Ascending aorta (tissue), 2 donors: Measurements from ENCODE around the gene ZNF726. TPM values are rescaled to one million over a fixed set of nuclear protein-coding genes. Genes with fewer than 3 reads are reported as not detected.
"Not testable (repeated sequence)": the region's sequence is repeated elsewhere in the genome, so short reads cannot be mapped to it uniquely, and the experiment has no call there.

Experiments used
- DNase-seq, 2 donors: peaks; one replicate each; pipeline ENCODE4 v3.0.0-alpha.2; 2019; ENCODE audit warnings: low spot score in 2 of 2
- H3K27ac ChIP-seq, 2 donors: fragments of 200-600 bp; sonication (generic); one replicate each; pipeline ENCODE4 v1.5.1; 2016 to 2017; ENCODE audit warnings: mild to moderate bottlenecking in 1 of 2
- H3K27me3 ChIP-seq: fragments of 200-600 bp; sonication (generic); one replicate; pipeline ENCODE4 v1.5.1; 2017
- H3K36me3 ChIP-seq, 2 donors: fragments of 200-600 bp; sonication (generic); one replicate each; pipeline ENCODE4 v1.5.1; 2016
- H3K4me1 ChIP-seq, 2 donors: fragments of 200-600 bp; sonication (generic); one replicate each; pipeline ENCODE4 v1.5.1; 2016 to 2017; ENCODE audit warnings: mild to moderate bottlenecking in 1 of 2
- H3K4me3 ChIP-seq, 2 donors: fragments of 200-600 bp; sonication (generic); one replicate each; pipeline ENCODE4 v1.5.1; 2016 to 2017; ENCODE audit warnings: mild to moderate bottlenecking in 1 of 2
- H3K9me3 ChIP-seq, 2 donors: fragments of 200-600 bp; sonication (generic); one replicate each; pipeline ENCODE4 v1.5.1; 2016
- CTCF ChIP-seq, 3 experiments: fragments of 200-600 bp in 2 of 3; fragments of 450-650 bp in 1 of 3; sonication (generic) in 2 of 3; IDR thresholded peaks; one replicate each; pipeline ENCODE4 v1.5.1; 2016 to 2019; ENCODE audit warnings: antibody characterized with exemption in 3 of 3, mild to moderate bottlenecking in 1 of 3, moderate library complexity in 1 of 3
- intact Hi-C: fragments of 100-400 bp; cut with DNase I; formaldehyde crosslinking; loops from one replicate; pipeline ENCODE4 v1.15.1; 2023
- total RNA-seq: library from RNA; depleted of rRNA; stranded (reverse); fragments of >200 nt; gene quantifications from one replicate; pipeline ENCODE4 v1.1.0, GENCODE V29; 2016

Gene ZNF726
- total RNA-seq, 1 donor from 2014 or later, result not detected

DNA sequence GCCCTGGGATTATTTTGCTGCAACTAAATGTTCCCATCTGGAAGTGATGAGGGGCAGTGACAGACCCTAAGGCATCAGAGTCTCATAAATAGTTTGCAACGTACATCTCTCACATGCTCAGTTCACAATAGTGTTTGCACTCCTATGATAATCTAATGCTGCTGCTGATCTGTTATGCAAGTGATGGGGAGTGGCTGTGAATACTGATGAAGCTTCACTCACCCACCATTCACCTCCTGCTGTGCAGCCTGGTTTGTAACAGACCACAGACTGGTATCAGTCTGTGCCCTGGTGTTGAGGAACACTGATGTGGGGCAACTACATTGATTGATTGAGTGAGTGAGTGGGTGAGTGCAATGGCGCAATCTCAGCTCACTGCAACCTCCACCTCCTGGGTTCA, 54.9 kb downstream of the ZNF726 start:
- no peak for DNase-seq
- intact Hi-C loops, result loop anchor here (5.0 kb wide), 1 partner anchor 97 kb away; no protein-coding TSS in a partner anchor

DNA sequence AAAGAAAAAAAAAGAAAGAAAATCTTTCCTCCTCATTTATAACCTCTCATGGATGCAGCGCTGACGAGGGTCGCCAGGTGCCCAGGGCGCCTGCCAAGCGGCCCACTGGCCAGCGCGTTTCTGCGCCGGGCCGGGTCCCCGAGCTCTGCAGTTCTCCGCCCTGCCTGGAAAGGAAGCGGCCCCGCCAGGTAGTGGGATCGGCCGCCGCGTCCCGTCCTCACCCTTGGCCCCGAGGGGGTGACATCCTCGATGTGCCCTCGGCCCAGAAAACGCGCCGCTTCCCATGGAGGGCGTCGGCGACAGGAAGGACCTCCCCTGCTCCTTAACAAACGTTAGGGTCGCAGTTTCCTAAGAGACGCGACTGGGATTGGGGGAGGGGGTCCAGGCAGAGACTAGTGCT, 56.9 kb downstream of the ZNF726 start:
- H3K4me1 ChIP-seq, result no peaks in the 10 kb centered on the region
- H3K9me3 ChIP-seq, result no peaks in the 10 kb centered on the region
- no peaks in the 10 kb centered on the region for H3K36me3 ChIP-seq
- no peak for TF ChIP-seq CTCF (IDR thresholded peaks at IDR 0.05)
- no peak overlapping the region for H3K4me3 ChIP-seq
- no peaks in the 10 kb centered on the region for H3K27me3 ChIP-seq
- DNase-seq, result no peak
- H3K27ac ChIP-seq, result no peak overlapping the region
- intact Hi-C loops, result no loop called here

More for the DNA sequence above, 54.9 kb downstream of the ZNF726 start:
- TF ChIP-seq CTCF (IDR thresholded peaks at IDR 0.05), result no peak
- H3K36me3 ChIP-seq, result no peaks in the 10 kb centered on the region
- H3K9me3 ChIP-seq, result no peaks in the 10 kb centered on the region
- no peaks in the 10 kb centered on the region for H3K4me1 ChIP-seq
- H3K27ac ChIP-seq, result no peak overlapping the region
- H3K27me3 ChIP-seq, result no peaks in the 10 kb centered on the region
- no peak overlapping the region for H3K4me3 ChIP-seq

DNA sequence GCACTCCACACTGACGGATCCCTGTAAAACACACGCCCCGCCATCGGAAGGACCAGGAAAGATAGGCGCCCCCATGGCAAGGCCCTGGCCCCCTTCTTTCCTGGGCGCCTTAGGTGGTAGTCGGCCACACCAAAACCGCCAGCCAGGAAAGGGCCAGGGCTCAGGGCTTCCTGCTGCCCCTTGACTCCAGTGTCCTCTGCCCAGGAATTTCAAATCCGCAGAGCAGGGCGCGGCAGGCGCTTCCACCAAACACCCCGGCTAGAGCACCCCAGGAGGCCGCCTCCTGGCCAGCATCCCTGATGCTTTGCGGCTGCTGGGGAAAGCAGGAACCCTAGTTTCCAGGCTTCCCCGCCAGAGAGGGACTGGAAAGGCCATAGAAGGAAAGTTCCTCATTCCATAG, 57.5 kb downstream of the ZNF726 start:
- intact Hi-C loops, result no loop called here
- H3K4me3 ChIP-seq, result no peak overlapping the region
- no peaks in the 10 kb centered on the region for H3K36me3 ChIP-seq
- H3K27ac ChIP-seq, result no peak overlapping the region
- H3K27me3 ChIP-seq, result no peaks in the 10 kb centered on the region
- H3K4me1 ChIP-seq, result no peaks in the 10 kb centered on the region
- DNase-seq, result no peak
- H3K9me3 ChIP-seq, result no peaks in the 10 kb centered on the region
- no peak for TF ChIP-seq CTCF (IDR thresholded peaks at IDR 0.05)

- Histone ChIP-seq H3K27ac (no peak overlapping the region), H3K27me3 (no peaks in the 10 kb centered on the region), H3K4me3 (no peak overlapping the region), H3K36me3 (no peaks in the 10 kb centered on the region), H3K9me3 (no peaks in the 10 kb centered on the region), H3K4me1 (no peaks in the 10 kb centered on the region)
- intact Hi-C loops, result no loop called here
- no peak for DNase-seq
- TF ChIP-seq CTCF (IDR thresholded peaks at IDR 0.05), result no peak
These were observed 60.3 kb downstream of the ZNF726 start for GRCh38 chr19:23974941-23975340.

GRCh38 chr19:23976631-23977030, 61.9 kb downstream of the ZNF726 start:
- H3K4me3 ChIP-seq, intact Hi-C loops, H3K27me3 ChIP-seq, H3K4me1 ChIP-seq, H3K27ac ChIP-seq, H3K36me3 ChIP-seq, H3K9me3 ChIP-seq, DNase-seq: not testable (repeated sequence)

DNA sequence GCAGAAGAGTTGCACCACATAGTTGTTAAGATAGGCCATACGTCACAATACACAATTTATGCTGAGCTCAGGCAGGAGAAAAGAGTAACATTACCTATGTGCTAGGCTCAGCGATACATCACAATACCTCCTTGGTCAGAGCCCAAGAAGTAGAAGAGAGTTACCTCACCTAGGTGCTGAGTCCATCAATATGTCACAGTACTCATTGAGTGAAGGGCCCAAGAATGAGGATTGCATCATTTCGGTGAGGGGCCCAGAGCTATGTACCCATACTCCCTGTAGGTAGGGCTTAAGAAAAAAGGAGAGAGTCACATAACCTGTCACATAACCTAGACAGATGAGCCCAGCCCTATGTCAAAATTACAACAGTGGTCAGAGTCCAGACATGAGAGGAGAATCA, 62.6 kb downstream of the ZNF726 start:
- H3K36me3 ChIP-seq, H3K9me3 ChIP-seq, H3K4me3 ChIP-seq, DNase-seq, H3K4me1 ChIP-seq, H3K27me3 ChIP-seq, H3K27ac ChIP-seq, intact Hi-C loops: not testable (repeated sequence)

DNA sequence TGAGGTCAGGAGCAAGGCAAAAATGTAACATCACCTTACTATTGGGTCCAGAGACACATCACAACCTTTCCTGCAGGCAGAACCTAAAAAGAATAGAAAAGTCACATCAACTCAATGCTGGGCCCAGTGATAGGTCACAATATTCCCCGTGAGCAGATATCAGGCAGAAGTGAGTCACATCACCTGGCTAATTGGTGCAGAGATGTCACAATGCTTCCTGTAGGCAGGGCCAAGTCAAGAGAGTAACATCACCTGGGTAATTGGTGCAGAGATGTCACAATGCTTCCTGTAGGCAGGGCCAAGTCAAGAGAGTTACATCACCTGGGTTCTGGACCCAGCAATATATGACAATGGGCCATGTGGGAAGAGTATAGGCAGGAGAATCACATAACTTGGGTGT, 63.4 kb downstream of the ZNF726 start:
- Histone ChIP-seq H3K36me3 (no peaks in the 10 kb centered on the region), H3K9me3 (no peaks in the 10 kb centered on the region), H3K4me1 (no peaks in the 10 kb centered on the region), H3K27ac (no peak overlapping the region), H3K4me3 (no peak overlapping the region), H3K27me3 (no peaks in the 10 kb centered on the region)
- intact Hi-C loops, result no loop called here
- no peak for DNase-seq
- TF ChIP-seq CTCF (IDR thresholded peaks at IDR 0.05), result no peak
